ENCODE measurements around the gene ARL9.

GRCh38 chr4:56552273-56552672, 46.7 kb downstream of the ARL9 start:
- TF ChIP-seq CTCF (IDR thresholded peaks at IDR 0.05) (no peak), POLR2A (IDR thresholded peaks at IDR 0.05) (no peak)

All from heart left ventricle (tissue), 13 donors.